K562 (cell line): ENCODE measurements around the gene SHISA6.

Source experiments
- ATF6 ChIP-seq: sonication (generic); formaldehyde crosslinking; IDR thresholded peaks from 2 replicates; pipeline ENCODE4 v1.4.0; 2020; ENCODE audit warnings: mild to moderate bottlenecking, missing genetic modification reagents
- CHD7 ChIP-seq: fragments of 200-600 bp; sonication (generic); IDR thresholded peaks from one replicate; pipeline ENCODE4 v1.6.1; 2012; ENCODE audit warnings: mild to moderate bottlenecking, low read depth, low read length, inconsistent platforms
- GTF2F1 ChIP-seq: IDR thresholded peaks from 2 replicates; pipeline ENCODE4 v1.6.1; 2011; ENCODE audit warnings: low read depth, low read length, improper control_type of control experiment
- ILF3 ChIP-seq: fragments of 450-650 bp; IDR thresholded peaks from 2 replicates; pipeline ENCODE4 v1.6.1; 2018; ENCODE audit warnings: antibody characterized with exemption, mild to moderate bottlenecking, moderate library complexity, borderline replicate concordance
- MAFG ChIP-seq: fragments of 450-650 bp; conservative IDR thresholded peaks from 2 replicates; pipeline ENCODE4 v1.6.1; 2016; ENCODE audit warnings: missing genetic modification characterization, missing compliant biosample characterization
- MAX ChIP-seq: sonication (generic); formaldehyde crosslinking; IDR thresholded peaks from 2 replicates; pipeline ENCODE4 v1.9.0; 2022; ENCODE audit warnings: mild to moderate bottlenecking, missing genetic modification reagents
- NFE2 ChIP-seq: IDR thresholded peaks from 2 replicates; pipeline ENCODE4 v1.6.1; 2014; ENCODE audit warnings: antibody characterized with exemption, low read depth
- NR3C1 ChIP-seq: sonication (generic); formaldehyde crosslinking; IDR thresholded peaks from 2 replicates; pipeline ENCODE4 v1.8.1; 2022; ENCODE audit warnings: missing genetic modification reagents
- POLR2A ChIP-seq: fragments of 450-650 bp; conservative IDR thresholded peaks from 2 replicates; pipeline ENCODE4 v1.6.1; 2016
- TBP ChIP-seq: optimal IDR thresholded peaks from 2 replicates; pipeline ENCODE3; 2011; ENCODE audit warnings: low read depth, low read length, improper control_type of control experiment
- ZBTB7A ChIP-seq: IDR thresholded peaks from 2 replicates; pipeline ENCODE4 v1.6.1; 2011; ENCODE audit warnings: low read depth, mild to moderate bottlenecking, low read length, moderate library complexity, borderline replicate concordance; ENCODE audit not compliant: control insufficient read depth
- ZFX ChIP-seq: sonication (generic); formaldehyde crosslinking; IDR thresholded peaks from 2 replicates; pipeline ENCODE4 v1.8.0; 2022; ENCODE audit warnings: mild to moderate bottlenecking, missing genetic modification reagents, moderate library complexity
- TF ChIP-seq, protein P1 (sequence below), 3 experiments: IDR thresholded peaks in 2 of 3; conservative IDR thresholded peaks in 1 of 3; 2 replicates each; pipeline ENCODE4 v1.5.1; 2011 to 2012; ENCODE audit warnings: low read length in 3 of 3, mild to moderate bottlenecking in 3 of 3, control low read depth in 2 of 3, improper control_type of control experiment in 1 of 3, inconsistent platforms in 1 of 3, low read depth in 1 of 3, mixed read lengths in 1 of 3, moderate library complexity in 1 of 3; ENCODE audit not compliant: insufficient read depth in 2 of 3
- TF ChIP-seq, protein P2 (sequence below), 2 experiments: fragments of 450-650 bp in 1 of 2; sonication (generic) in 1 of 2; formaldehyde crosslinking; conservative IDR thresholded peaks; 2 replicates each; pipeline versions ENCODE4 v1.4.0 to v1.8.1; 2020 to 2022; ENCODE audit warnings: mild to moderate bottlenecking in 1 of 2, missing genetic modification reagents in 1 of 2

- TF ChIP-seq TBP (no peak), ZBTB7A (no peak), NR3C1 (no peak), ILF3 (no peak), MAX (no peak), GTF2F1 (no peak), CHD7 (no peak), ZFX (no peak), POLR2A (no peak), MAFG (tag) (no peak), NFE2 (no peak), ATF6 (CRISPR knock-in tag) (no peak)
- TF ChIP-seq, protein P1, sequence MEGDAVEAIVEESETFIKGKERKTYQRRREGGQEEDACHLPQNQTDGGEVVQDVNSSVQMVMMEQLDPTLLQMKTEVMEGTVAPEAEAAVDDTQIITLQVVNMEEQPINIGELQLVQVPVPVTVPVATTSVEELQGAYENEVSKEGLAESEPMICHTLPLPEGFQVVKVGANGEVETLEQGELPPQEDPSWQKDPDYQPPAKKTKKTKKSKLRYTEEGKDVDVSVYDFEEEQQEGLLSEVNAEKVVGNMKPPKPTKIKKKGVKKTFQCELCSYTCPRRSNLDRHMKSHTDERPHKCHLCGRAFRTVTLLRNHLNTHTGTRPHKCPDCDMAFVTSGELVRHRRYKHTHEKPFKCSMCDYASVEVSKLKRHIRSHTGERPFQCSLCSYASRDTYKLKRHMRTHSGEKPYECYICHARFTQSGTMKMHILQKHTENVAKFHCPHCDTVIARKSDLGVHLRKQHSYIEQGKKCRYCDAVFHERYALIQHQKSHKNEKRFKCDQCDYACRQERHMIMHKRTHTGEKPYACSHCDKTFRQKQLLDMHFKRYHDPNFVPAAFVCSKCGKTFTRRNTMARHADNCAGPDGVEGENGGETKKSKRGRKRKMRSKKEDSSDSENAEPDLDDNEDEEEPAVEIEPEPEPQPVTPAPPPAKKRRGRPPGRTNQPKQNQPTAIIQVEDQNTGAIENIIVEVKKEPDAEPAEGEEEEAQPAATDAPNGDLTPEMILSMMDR (IDR thresholded peaks at IDR 0.05 in 2 of 3, conservative IDR thresholded peaks at IDR 0.05 in 1 of 3; ENCODE audit: insufficient read depth in 2 of 3, low read depth in 1 of 3, low read length in 3 of 3), result no peak
- TF ChIP-seq, protein P2, sequence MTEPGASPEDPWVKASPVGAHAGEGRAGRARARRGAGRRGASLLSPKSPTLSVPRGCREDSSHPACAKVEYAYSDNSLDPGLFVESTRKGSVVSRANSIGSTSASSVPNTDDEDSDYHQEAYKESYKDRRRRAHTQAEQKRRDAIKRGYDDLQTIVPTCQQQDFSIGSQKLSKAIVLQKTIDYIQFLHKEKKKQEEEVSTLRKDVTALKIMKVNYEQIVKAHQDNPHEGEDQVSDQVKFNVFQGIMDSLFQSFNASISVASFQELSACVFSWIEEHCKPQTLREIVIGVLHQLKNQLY (CRISPR knock-in tag; conservative IDR thresholded peaks at IDR 0.05), result no peak
Observed at GRCh38 chr17:11304568-11304967, 63.6 kb downstream of the SHISA6 start.
